GM19193 (cell line): ENCODE results near the gene CTNNBL1.

Source experiments
- POLR2A ChIP-seq: IDR thresholded peaks from 4 replicates; pipeline ENCODE4 v1.6.1; 2011; ENCODE audit not compliant: insufficient read depth, insufficient read length; ENCODE audit errors: extremely low read depth

Gene CTNNBL1

GRCh38 chr20:37774156-37774555 lies 80.3 kb downstream of the CTNNBL1 start:
- TF ChIP-seq POLR2A = no peak

- no peak for TF ChIP-seq POLR2A
Measured at GRCh38 chr20:37775200-37775599, 81.4 kb downstream of the CTNNBL1 start.

DNA sequence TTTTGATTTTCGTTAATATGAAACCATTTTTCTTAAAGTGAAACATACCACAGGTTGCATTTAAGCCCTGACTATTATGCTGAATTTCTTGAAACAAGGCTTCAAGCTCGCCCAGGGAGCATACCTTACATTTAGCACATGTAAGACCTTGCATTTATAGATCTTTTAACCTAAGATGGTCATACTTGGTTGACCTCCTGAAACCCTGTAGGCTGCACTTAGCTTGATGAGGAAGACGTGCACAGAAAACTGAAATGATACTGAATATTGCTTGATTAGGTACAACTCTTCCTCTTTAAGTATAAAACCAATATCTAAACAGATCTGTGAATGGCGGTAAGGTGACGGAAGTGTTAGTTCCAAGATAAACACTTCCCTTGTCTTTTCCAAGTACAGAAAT lies 82.2 kb downstream of the CTNNBL1 start:
- TF ChIP-seq POLR2A = no peak

DNA sequence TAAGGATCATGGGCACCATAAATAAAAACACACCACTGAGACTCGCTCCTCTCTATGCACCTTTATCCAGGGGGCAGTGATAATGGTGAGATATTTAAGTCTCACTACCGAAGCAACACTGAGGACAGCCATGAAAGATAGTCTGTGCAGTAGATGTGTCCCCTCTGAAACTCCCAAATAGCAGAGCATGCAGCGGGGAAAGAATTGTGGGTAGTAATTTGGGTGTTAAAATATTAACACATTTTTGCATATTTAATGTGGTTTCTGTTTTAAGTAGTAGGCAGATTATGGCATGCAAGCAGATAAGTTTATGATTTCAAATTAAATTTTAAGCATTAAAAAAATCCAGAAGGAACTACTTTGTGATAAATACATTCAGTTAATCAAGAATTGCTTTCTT lies 82.7 kb downstream of the CTNNBL1 start:
- no peak for TF ChIP-seq POLR2A

DNA sequence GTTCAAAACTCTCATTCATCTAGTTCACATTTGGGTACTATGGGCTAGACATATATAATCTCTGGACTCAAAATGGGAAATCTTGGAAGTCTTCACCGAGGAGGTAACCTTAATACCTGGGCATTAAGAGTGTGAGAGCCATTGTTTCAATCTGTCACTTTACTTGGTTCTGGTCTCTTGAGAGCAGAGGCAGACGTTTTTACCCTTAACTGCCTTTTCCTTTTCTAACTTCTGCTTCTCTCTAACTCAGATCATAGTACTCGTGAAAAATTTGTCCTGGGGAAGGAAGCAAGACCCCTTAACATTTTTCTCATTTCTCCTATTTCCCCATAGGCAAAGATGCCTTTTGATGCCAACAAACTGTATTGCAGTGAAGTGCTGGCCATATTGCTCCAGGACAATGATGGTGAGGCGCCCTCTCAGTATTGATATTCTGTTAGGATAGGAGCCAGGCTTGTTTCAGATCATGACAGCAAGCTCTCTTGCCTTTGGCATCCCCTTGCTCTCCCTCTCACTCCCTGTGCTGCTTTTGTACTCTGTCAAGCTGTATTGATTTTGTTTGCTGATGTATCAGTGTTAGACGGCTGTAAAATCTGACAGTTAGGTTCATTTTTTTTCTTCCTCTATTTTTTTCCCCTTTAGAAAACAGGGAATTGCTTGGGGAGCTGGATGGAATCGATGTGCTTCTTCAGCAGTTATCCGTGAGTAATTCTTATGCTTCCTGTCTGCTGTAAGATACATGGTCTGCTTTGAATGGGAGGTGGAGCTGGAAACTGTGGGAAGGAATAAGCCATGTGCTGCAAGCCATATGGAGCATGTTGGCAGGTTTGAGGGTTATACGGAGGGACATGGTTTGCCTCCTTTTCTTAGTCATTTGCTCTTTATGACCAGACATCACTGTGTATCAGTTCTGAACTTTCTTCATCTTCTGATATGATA lies 83.5 kb downstream of the CTNNBL1 start:
- no peak for TF ChIP-seq POLR2A

DNA sequence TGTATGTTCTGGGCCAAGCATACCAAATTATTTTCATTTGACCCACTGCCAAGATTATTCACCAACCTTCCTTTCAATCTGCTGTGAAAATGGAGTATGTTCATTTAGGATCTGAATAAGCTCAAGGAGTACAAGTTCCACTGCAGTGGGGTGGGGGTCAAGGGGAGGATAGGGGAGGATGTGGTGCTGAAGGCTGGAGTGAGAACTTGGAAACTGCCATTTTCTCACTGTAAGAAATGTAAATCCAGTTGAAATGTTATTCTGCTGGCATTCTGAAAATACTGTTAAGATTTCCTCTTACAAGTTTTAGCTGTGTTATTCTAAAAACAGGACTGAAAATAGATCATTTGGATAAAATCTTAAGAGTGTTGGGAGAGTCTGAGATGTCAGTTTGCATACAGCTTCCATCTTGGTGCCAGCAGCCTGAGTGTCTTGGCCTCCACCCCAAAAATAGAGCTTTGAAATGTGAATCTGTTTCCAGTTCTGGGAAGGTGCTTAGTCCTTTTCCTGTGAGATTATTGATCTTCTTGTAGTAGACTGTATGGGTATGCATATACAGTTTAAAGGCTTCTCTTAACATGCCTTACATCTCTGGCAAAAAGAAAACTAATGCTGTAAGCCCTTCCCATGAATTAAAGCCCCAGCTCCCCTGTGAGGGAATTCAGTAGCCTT lies 84.3 kb downstream of the CTNNBL1 start:
- TF ChIP-seq POLR2A = no peak

GRCh38 chr20:37781626-37782025 lies 87.8 kb downstream of the CTNNBL1 start:
- no peak for TF ChIP-seq POLR2A

DNA sequence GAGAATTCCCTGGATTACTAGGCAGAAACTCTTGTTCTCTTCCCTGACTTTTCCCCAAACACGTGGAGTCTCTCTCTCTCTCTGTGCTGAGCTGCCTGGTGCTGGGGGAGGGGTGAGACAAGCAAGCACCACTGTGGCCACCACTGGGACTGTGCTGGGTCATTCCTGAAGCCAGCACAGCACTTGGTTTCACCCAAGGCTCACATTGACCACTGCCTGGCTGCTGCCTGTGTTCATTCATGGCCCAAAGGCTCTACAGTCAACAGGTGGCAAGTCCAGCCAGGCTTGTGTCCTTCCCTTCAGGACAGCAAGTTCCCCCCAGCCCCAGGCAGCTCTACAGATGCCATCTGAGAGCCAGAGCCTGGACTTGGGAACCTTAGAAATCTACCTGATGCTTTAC lies 92.2 kb downstream of the CTNNBL1 start:
- no peak for TF ChIP-seq POLR2A

- TF ChIP-seq POLR2A = no peak
Measured at GRCh38 chr20:37789408-37789807, 95.6 kb downstream of the CTNNBL1 start.

DNA sequence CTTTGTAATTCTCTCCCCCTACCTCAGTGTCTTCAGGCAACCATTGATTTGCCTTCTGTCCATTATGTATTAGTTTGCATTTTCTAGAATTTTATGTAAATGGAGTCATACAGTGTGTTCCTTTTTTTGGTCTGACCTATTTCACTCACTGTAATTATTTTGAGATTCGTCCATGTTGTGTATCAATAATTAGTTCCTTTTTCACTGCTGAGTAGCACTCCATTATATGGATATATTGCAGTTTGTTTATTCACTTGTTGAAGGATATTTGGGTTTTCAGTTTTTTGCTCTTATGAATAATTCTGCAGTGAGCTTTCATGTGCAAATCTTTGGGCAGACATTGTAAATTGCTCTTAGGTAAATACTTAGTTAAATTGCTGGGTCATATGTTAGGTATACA lies 97.1 kb downstream of the CTNNBL1 start:
- no peak for TF ChIP-seq POLR2A

DNA sequence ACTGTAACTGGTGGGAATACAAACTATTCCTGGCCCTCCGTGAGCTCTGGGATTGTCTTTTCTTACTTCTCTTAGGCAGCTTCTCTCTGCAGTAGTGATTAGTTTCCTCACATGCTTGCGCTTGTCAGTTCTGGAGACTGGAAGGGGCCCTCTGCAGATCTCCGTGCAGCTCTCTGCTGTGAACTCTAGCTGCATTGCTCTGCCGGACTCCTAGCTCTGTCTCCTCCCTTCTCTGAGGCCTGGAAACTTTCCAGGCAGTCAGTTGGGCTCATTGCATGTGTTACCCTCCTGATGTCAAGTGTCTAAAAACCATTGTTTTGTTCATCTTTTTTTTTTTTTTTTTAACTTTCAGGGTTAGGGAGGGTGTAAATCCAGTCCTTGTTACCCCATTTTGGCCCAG lies 102.3 kb downstream of the CTNNBL1 start:
- no peak for TF ChIP-seq POLR2A

- TF ChIP-seq POLR2A = no peak
Measured at GRCh38 chr20:37796733-37797132, 102.9 kb downstream of the CTNNBL1 start.

DNA sequence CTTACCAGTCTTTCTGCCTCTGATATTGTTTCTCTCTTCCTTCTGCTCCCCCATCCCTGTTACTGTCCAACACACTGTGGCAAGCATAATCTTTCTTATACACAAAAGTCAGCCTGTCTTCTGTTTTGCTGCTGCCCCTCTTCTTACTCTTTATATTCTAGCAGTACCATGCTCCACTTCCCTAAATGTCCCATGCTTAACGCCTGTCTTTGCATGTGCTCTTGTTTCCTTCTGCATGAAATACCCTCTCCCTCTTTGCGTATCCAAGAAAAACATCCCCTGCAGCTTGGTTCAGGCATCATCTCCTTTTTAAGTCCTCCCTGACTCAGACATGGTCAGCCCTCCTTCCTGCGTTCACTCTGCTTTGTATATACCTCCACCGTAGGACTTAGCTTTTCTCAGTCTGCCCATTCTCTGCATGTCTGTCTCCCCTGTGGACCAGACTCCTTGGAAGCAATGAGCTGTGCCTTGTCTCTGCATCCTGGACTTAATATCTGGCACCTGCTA lies 103.9 kb downstream of the CTNNBL1 start:
- TF ChIP-seq POLR2A = no peak

GRCh38 chr20:37798312-37798711 lies 104.5 kb downstream of the CTNNBL1 start:
- TF ChIP-seq POLR2A = no peak

- no peak for TF ChIP-seq POLR2A
Measured at GRCh38 chr20:37800618-37801017, 106.8 kb downstream of the CTNNBL1 start.

DNA sequence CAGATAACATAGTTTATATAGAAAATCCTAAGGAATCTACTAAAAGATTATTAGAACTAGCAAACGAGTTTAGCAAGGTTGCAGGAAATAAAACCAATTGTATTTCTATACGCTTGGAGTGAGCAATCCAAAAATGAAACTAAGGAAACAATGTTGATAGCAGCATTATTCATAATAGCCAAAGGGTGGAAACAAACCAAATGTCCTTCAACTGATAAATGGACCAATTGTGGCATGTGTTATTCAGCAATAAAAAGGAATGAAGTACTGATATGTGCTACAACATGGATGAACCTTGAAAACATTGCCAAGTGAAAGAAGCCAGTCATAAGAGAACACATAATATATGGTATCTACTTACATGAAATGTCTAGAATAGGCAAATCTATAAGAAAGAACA lies 108.1 kb downstream of the CTNNBL1 start:
- no peak for TF ChIP-seq POLR2A
